Placental epithelial cell (primary cell): Measurements from ENCODE around the gene NEK4. TPM values are rescaled to one million over a fixed set of nuclear protein-coding genes. Genes with fewer than 3 reads are reported as not detected.

Experiments
- small RNA-seq: library from RNA; depleted of rRNA; stranded (forward); fragments of <200 nt; gene quantifications from one replicate; pipeline ENCODE3, GENCODE V24; 2012
- total RNA-seq: library from RNA; depleted of rRNA; stranded (reverse); fragments of >200 nt; gene quantifications from 2 replicates; pipeline ENCODE4 v1.2.3, GENCODE V29; 2012

NEK4 gene
- 16.1 and 18.0 TPM in 2 replicates for total RNA-seq

GRCh38 chr3:52770496-52771333 lies at the start of gene NEK4:
TSS of gene NEK4 (minus strand) at chr3:52770940. CDS start at chr3:52770746, 194 bp downstream.

GRCh38 chr3:52794612-52795099 lies 23.9 kb upstream of the NEK4 start, which contains the start of gene ITIH3:
TSS of gene ITIH3 (plus strand) at chr3:52794796. CDS start at chr3:52794804, 8 bp downstream.

GRCh38 chr3:52777127-52777958 lies 6.6 kb upstream of the NEK4 start, which contains the start of gene ITIH1:
TSS of gene ITIH1 (plus strand) at chr3:52777599. CDS start at chr3:52777616, 17 bp downstream.

GRCh38 chr3:52705688-52706686 lies 64.8 kb downstream of the NEK4 start, which contains the start of the genes GLT8D1 and SPCS1:
TSS of gene GLT8D1 (minus strand) at chr3:52705791. CDS start at chr3:52700460, 5,331 bp downstream.
TSS of gene SPCS1 (plus strand) at chr3:52706106. CDS start at chr3:52706247, 141 bp downstream.

GRCh38 chr3:52685709-52686691 lies 84.7 kb downstream of the NEK4 start, which contains the start of the genes GNL3 and PBRM1:
TSS of gene GNL3 (plus strand) at chr3:52686032. CDS start at chr3:52686093, 61 bp downstream.
TSS of gene PBRM1 (minus strand) at chr3:52685913.

Small RNA genes lying within 50 kb of the gene (small RNA-seq; reads per million reads assigned to genes)
- gene AC006254.2 (not detected), gene RF00569 (13,094 reads per million, percentile 100 among the genes with 10 or more reads in this experiment), gene RF01183 (not detected), gene SNORD19 (not detected), gene SNORD19B (not detected), gene SNORD69 (661 reads per million, percentile 99 among the genes with 10 or more reads in this experiment)

Other genes starting within 250 kb of the NEK4 start
- 113 and 281 TPM in 2 replicates for gene NT5DC2, start 237.1 kb downstream of the NEK4 start, total RNA-seq
- 1.3 and 9.0 TPM in 2 replicates for gene UQCC5, start 234.3 kb downstream of the NEK4 start, total RNA-seq
- 70.3 and 83.8 TPM in 2 replicates for gene PBRM1, start 85.0 kb downstream of the NEK4 start, total RNA-seq
- 71.1 and 72.2 TPM in 2 replicates for gene GNL3, start 84.9 kb downstream of the NEK4 start, total RNA-seq
- 105 and 164 TPM in 2 replicates for gene GLT8D1, start 65.1 kb downstream of the NEK4 start, total RNA-seq
- 94.6 TPM in 2 replicates for gene SPCS1, start 64.8 kb downstream of the NEK4 start, total RNA-seq
- not detected in 2 replicates for gene ITIH1, start 6.7 kb upstream of the NEK4 start, total RNA-seq
- not detected in 2 replicates for gene ITIH3, start 23.9 kb upstream of the NEK4 start, total RNA-seq
- 2.0 and 6.7 TPM in 2 replicates for gene ITIH4, start 59.7 kb upstream of the NEK4 start, total RNA-seq
- gene MUSTN1, start 64.1 kb upstream of the NEK4 start, total RNA-seq: 0.79 TPM in 1 of 2 replicates, not detected in the other
- gene STIMATE, start 126.6 kb upstream of the NEK4 start, total RNA-seq: 9.8 and 19.4 TPM in 2 replicates